SU-DHL-6 (cell line): Measurements from ENCODE around the gene MDN1.

Experiments used
- H2AFZ ChIP-seq: fragments of 200-600 bp; sonication (generic); 2 replicates; pipeline ENCODE4 v1.6.1; 2014; ENCODE audit warnings: low read depth, mild to moderate bottlenecking, moderate library complexity, mixed read lengths, antibody characterized with exemption, low read length; ENCODE audit not compliant: severe bottlenecking
- H3F3A ChIP-seq: fragments of 200-600 bp; shearing (Covaris generic); 2 replicates; pipeline ENCODE4 v1.6.0; 2016; ENCODE audit warnings: antibody characterized with exemption, mild to moderate bottlenecking; ENCODE audit not compliant: insufficient read depth
- H3K27ac ChIP-seq: fragments of 200-600 bp; sonication (generic); 2 replicates; pipeline ENCODE4 v1.5.1; 2016; ENCODE audit warnings: low read depth, mild to moderate bottlenecking, low read length, moderate library complexity, mixed read lengths
- H3K27me3 ChIP-seq: fragments of 200-600 bp; sonication (generic), shearing (Covaris generic); 2 replicates; pipeline ENCODE4 v1.6.0; 2014; ENCODE audit warnings: mild to moderate bottlenecking, low read length
- H3K36me3 ChIP-seq: fragments of 200-600 bp; sonication (generic); 2 replicates; pipeline ENCODE4 v1.6.1; 2014; ENCODE audit warnings: mild to moderate bottlenecking, low read length, mixed read lengths
- H3K4me2 ChIP-seq: fragments of 300-600, 200-600 bp; shearing (Covaris generic), sonication (generic); 2 replicates; pipeline ENCODE4 v1.6.0; 2014; ENCODE audit warnings: low read length, low read depth, mild to moderate bottlenecking; ENCODE audit not compliant: poor library complexity, severe bottlenecking
- H3K4me3 ChIP-seq: fragments of 200-600 bp; sonication (generic); 2 replicates; pipeline ENCODE4 v1.5.1; 2014; ENCODE audit warnings: antibody characterized with exemption, low read length, mild to moderate bottlenecking, mixed read lengths; ENCODE audit not compliant: insufficient read depth, poor library complexity, severe bottlenecking
- H3K79me2 ChIP-seq: fragments of 200-600 bp; sonication (generic); 2 replicates; pipeline ENCODE4 v1.6.1; 2014; ENCODE audit warnings: mild to moderate bottlenecking, low read length, moderate library complexity; ENCODE audit not compliant: insufficient read depth
- H3K9ac ChIP-seq: fragments of 200-600 bp; sonication (generic); 2 replicates; pipeline ENCODE4 v1.7.0; 2014; ENCODE audit warnings: mild to moderate bottlenecking, low read length
- H3K9me2 ChIP-seq: fragments of 200-600 bp; sonication (generic); replicated peaks from 2 replicates; pipeline ENCODE4 v1.6.1; 2014; ENCODE audit warnings: low read length; ENCODE audit not compliant: insufficient read depth
- H3K9me3 ChIP-seq: fragments of 200-600 bp; sonication (generic); 2 replicates; pipeline ENCODE4 v1.6.1; 2014; ENCODE audit warnings: low read length, mixed read lengths; ENCODE audit not compliant: insufficient read depth
- H4K20me1 ChIP-seq: fragments of 200-600 bp; sonication (generic); 2 replicates; pipeline ENCODE4 v1.6.1; 2014; ENCODE audit warnings: low read depth, mild to moderate bottlenecking, antibody characterized with exemption, low read length, moderate library complexity, mixed read lengths
- EZH2phosphoT487 ChIP-seq: fragments of 200-600 bp; sonication (generic), shearing (Covaris generic); conservative IDR thresholded peaks from 2 replicates; pipeline ENCODE4 v1.6.1; 2018; ENCODE audit warnings: mild to moderate bottlenecking, antibody characterized with exemption, low read length, moderate library complexity, mixed read lengths
- TF ChIP-seq, protein P1 (sequence below): fragments of 200-600 bp; sonication (generic); IDR thresholded peaks from one replicate; pipeline ENCODE4 v1.5.1; 2017; ENCODE audit warnings: antibody characterized with exemption, mild to moderate bottlenecking, low read length, moderate library complexity; ENCODE audit not compliant: insufficient read depth, poor library complexity, severe bottlenecking

The MDN1 gene

DNA sequence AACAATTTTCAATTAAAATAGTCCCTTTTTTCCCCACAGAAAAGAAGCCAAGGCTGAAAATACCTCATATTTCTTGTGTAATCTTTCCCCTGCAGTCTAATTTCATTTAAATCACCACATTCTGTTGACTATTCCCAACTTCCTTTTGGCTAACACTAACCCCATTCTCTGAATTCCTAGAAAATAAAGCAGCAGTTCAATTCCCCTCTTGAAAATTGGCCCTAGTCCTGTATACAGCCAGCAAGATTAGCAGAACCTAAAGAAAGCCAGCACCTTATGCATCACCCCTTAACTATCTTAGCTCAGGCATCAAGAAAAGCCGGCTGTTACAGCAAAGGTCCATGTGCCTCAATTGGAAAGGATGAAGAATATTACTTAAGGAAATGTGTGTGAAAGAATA, 69.7 kb downstream of the MDN1 start:
- peaks cover 23% of the 10 kb centered on the region; the same call in 1 of the 2 replicates for H3K36me3 ChIP-seq
- no peak overlapping the region for H3K27ac ChIP-seq
- H4K20me1 ChIP-seq: no peaks in the 10 kb centered on the region
- no peaks in the 10 kb centered on the region for H3K9me2 ChIP-seq
- H2AFZ ChIP-seq: no peak overlapping the region
- H3K9me3 ChIP-seq: no peaks in the 10 kb centered on the region
- no peak overlapping the region for H3K9ac ChIP-seq
- H3K4me3 ChIP-seq: no peak overlapping the region
- H3K79me2 ChIP-seq: no peaks in the 10 kb centered on the region
- TF ChIP-seq, protein P1, sequence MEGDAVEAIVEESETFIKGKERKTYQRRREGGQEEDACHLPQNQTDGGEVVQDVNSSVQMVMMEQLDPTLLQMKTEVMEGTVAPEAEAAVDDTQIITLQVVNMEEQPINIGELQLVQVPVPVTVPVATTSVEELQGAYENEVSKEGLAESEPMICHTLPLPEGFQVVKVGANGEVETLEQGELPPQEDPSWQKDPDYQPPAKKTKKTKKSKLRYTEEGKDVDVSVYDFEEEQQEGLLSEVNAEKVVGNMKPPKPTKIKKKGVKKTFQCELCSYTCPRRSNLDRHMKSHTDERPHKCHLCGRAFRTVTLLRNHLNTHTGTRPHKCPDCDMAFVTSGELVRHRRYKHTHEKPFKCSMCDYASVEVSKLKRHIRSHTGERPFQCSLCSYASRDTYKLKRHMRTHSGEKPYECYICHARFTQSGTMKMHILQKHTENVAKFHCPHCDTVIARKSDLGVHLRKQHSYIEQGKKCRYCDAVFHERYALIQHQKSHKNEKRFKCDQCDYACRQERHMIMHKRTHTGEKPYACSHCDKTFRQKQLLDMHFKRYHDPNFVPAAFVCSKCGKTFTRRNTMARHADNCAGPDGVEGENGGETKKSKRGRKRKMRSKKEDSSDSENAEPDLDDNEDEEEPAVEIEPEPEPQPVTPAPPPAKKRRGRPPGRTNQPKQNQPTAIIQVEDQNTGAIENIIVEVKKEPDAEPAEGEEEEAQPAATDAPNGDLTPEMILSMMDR: no peak
- TF ChIP-seq EZH2phosphoT487: no peak
- no peaks in the 10 kb centered on the region for H3K27me3 ChIP-seq
- no peaks in the 10 kb centered on the region for H3F3A ChIP-seq
- no peak overlapping the region for H3K4me2 ChIP-seq

DNA sequence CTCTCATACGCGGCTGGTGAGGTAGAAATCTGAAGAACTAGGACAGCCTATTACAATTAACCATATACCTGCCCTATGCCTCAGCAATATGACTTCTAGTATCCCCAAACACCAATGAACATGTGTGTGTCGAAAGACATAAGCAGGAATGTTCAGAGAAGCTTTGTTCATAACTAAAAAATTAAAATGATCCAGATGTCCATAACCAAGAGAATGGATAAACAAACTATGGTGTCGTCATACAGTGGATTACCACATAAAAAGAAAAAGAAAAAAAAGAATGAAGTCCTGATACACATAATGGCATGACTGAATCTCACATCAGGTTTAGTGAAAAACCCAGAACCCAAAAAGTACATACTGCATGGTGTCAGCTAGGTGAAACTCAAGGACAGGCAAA, 73.9 kb downstream of the MDN1 start:
- no peak overlapping the region for H2AFZ ChIP-seq
- H3F3A ChIP-seq: no peaks in the 10 kb centered on the region
- no peaks in the 10 kb centered on the region for H3K27me3 ChIP-seq
- TF ChIP-seq, protein P1: no peak
- TF ChIP-seq EZH2phosphoT487: no peak
- no peak overlapping the region for H3K27ac ChIP-seq
- peaks cover 22% of the 10 kb centered on the region; the same call in 1 of the 2 replicates for H3K36me3 ChIP-seq
- H3K9ac ChIP-seq: no peak overlapping the region
- no peak overlapping the region for H3K4me3 ChIP-seq
- H3K9me3 ChIP-seq: no peaks in the 10 kb centered on the region
- H3K9me2 ChIP-seq: no peaks in the 10 kb centered on the region
- H3K79me2 ChIP-seq: no peaks in the 10 kb centered on the region
- H4K20me1 ChIP-seq: no peaks in the 10 kb centered on the region
- H3K4me2 ChIP-seq: no peak overlapping the region

DNA sequence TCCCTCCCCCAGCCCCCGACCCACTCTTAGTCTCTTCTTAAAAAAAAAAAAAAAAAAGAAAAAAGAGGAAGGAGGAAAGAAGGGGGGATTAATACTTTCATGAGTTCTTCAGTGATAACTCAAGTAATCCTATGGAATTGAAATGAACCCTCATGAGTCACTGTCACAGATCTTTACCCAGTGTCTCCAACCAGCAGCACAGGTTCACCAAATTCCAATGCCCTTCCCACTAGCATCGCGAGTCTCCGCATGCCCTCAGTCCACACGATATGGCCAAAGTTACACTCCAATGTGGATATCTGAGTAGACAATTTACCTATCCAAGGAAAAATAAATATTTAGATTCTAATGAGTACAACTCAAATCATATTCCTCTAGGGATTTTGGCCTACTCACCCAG, 74.5 kb downstream of the MDN1 start:
- Histone ChIP-seq H3K9ac (no peak overlapping the region), H4K20me1 (no peaks in the 10 kb centered on the region), H3K4me2 (no peak overlapping the region), H3F3A (no peaks in the 10 kb centered on the region), H2AFZ (no peak overlapping the region), H3K4me3 (no peak overlapping the region), H3K79me2 (no peaks in the 10 kb centered on the region), H3K27ac (no peak overlapping the region), H3K36me3 (peaks cover 28% of the 10 kb centered on the region), H3K9me3 (no peaks in the 10 kb centered on the region), H3K27me3 (no peaks in the 10 kb centered on the region), H3K9me2 (no peaks in the 10 kb centered on the region)
- no peak for TF ChIP-seq EZH2phosphoT487
- TF ChIP-seq, protein P1: no peak
